SK-N-SH (cell line): Measurements from ENCODE around the gene CIDEA. TPM values are rescaled to one million over a fixed set of nuclear protein-coding genes. Genes with fewer than 3 reads are reported as not detected.

Experiments used
- CTCF ChIA-PET: fragments of 300-600, 350-600 bp; formaldehyde crosslinking; extraction: SDS; loops from one replicate; lab custom pipeline; 2021; lab: Yijun Ruan, JAX
- POLR2A ChIA-PET: fragments of 350-600 bp; sonication (Branson Sonifier 250); formaldehyde crosslinking; extraction: SDS; loops from one replicate; lab custom pipeline; 2020; ENCODE audit warnings: antibody characterized with exemption, inconsistent platforms; lab: Yijun Ruan, JAX
- DNase-seq: peaks from one replicate; pipeline ENCODE4 v3.0.0; 2012
- H2AFZ ChIP-seq: fragments of 200-600 bp; sonication (generic); 2 replicates; pipeline ENCODE4 v1.8.1; 2016; ENCODE audit warnings: antibody characterized with exemption, mild to moderate bottlenecking, low read depth
- H3F3A ChIP-seq: fragments of 200-600 bp; sonication (generic); replicated peaks from 2 replicates; pipeline ENCODE3; 2016; ENCODE audit warnings: antibody characterized with exemption, mild to moderate bottlenecking; ENCODE audit not compliant: insufficient read depth
- H3K27ac ChIP-seq, 2 experiments: fragments of 200-500 bp in 1 of 2; fragments of 200-600 bp in 1 of 2; sonication (Bioruptor generic) in 1 of 2; sonication (generic), shearing (Covaris generic) in 1 of 2; 2 replicates each; pipeline versions ENCODE4 v1.5.1 to v1.6.1; 2014 to 2016; ENCODE audit warnings: low read depth in 2 of 2, inconsistent platforms in 1 of 2, low read length in 1 of 2, mild to moderate bottlenecking in 1 of 2, mixed read lengths in 1 of 2
- H3K27me3 ChIP-seq: fragments of 200-600 bp; sonication (generic), shearing (Covaris generic); 2 replicates; pipeline ENCODE4 v1.6.1; 2016; ENCODE audit warnings: mixed run types; ENCODE audit not compliant: insufficient read depth
- H3K36me3 ChIP-seq, 2 experiments: fragments of 200-500 bp in 1 of 2; fragments of 200-600 bp in 1 of 2; sonication (Bioruptor generic) in 1 of 2; sonication (generic) in 1 of 2; replicated peaks in 1 of 2; 2 replicates each; pipeline versions ENCODE3 to v1.5.1; 2014 to 2016; ENCODE audit warnings: low read length in 1 of 2, mild to moderate bottlenecking in 1 of 2; ENCODE audit not compliant: insufficient read depth in 2 of 2, control insufficient read depth in 1 of 2
- H3K4me1 ChIP-seq, 2 experiments: fragments of 200-500 bp in 1 of 2; fragments of 200-600 bp in 1 of 2; sonication (Bioruptor generic) in 1 of 2; sonication (generic), shearing (Covaris generic) in 1 of 2; 2 replicates each; pipeline versions ENCODE4 v1.5.1 to v1.6.1; 2014 to 2016; ENCODE audit warnings: low read depth in 1 of 2, low read length in 1 of 2, mixed run types in 1 of 2; ENCODE audit not compliant: insufficient read depth in 2 of 2, control insufficient read depth in 1 of 2
- H3K4me2 ChIP-seq: fragments of 200-600 bp; sonication (generic), shearing (Covaris generic); 2 replicates; pipeline ENCODE4 v1.6.1; 2017; ENCODE audit warnings: mixed run types
- H3K4me3 ChIP-seq, 2 experiments: fragments of 200-500 bp in 1 of 2; fragments of 200-600 bp in 1 of 2; sonication (Bioruptor generic) in 1 of 2; sonication (generic), shearing (Covaris generic) in 1 of 2; 2 replicates each; pipeline versions ENCODE4 v1.5.1 to v1.8.1; 2014 to 2016; ENCODE audit warnings: low read depth in 2 of 2, inconsistent platforms in 1 of 2, low read length in 1 of 2, mild to moderate bottlenecking in 1 of 2, mixed read lengths in 1 of 2, moderate library complexity in 1 of 2
- H3K79me2 ChIP-seq: fragments of 200-600 bp; sonication (generic); 2 replicates; pipeline ENCODE4 v1.8.1; 2017; ENCODE audit warnings: mild to moderate bottlenecking; ENCODE audit not compliant: insufficient read depth
- H3K9ac ChIP-seq: fragments of 200-600 bp; sonication (generic); 2 replicates; pipeline ENCODE4 v1.6.1; 2017; ENCODE audit warnings: mixed run types
- H3K9me2 ChIP-seq: fragments of 200-600 bp; sonication (generic); 2 replicates; pipeline ENCODE4 v1.6.1; 2017; ENCODE audit warnings: mixed run types
- H3K9me3 ChIP-seq: fragments of 200-600 bp; sonication (generic); 2 replicates; pipeline ENCODE4 v1.6.1; 2017; ENCODE audit warnings: mixed run types, mild to moderate bottlenecking, moderate library complexity
- H4K20me1 ChIP-seq: fragments of 200-600 bp; sonication (generic); 2 replicates; pipeline ENCODE4 v1.6.1; 2017; ENCODE audit warnings: mild to moderate bottlenecking, mixed run types; ENCODE audit not compliant: insufficient read depth
- CHD2 ChIP-seq: fragments of 150-350 bp; IDR thresholded peaks from 2 replicates; pipeline ENCODE4 v1.6.1; 2018; ENCODE audit warnings: low read length; ENCODE audit not compliant: partially characterized antibody
- CTCF ChIP-seq: fragments of 200-600 bp; sonication (generic); IDR thresholded peaks from 2 replicates; pipeline ENCODE4 v1.6.1; 2017; ENCODE audit warnings: antibody characterized with exemption, mild to moderate bottlenecking, moderate library complexity
- EP300 ChIP-seq, 2 experiments: IDR thresholded peaks; 2 replicates each; pipeline versions ENCODE4 v1.4.0 to v1.6.1; 2012; ENCODE audit warnings: borderline replicate concordance in 1 of 2, low read depth in 1 of 2, low read length in 1 of 2
- NRF1 ChIP-seq: IDR thresholded peaks from 2 replicates; pipeline ENCODE4 v1.6.1; 2012; ENCODE audit warnings: low read depth, mild to moderate bottlenecking, low read length
- POLR2AphosphoS5 ChIP-seq: IDR thresholded peaks from 2 replicates; pipeline ENCODE4 v1.6.1; 2012; ENCODE audit warnings: low read depth, low read length
- RCOR1 ChIP-seq: fragments of 150-350 bp; IDR thresholded peaks from 2 replicates; pipeline ENCODE4 v1.6.1; 2017; ENCODE audit warnings: antibody characterized with exemption, low read length
- REST ChIP-seq: IDR thresholded peaks from 2 replicates; pipeline ENCODE4 v1.6.1; 2012; ENCODE audit warnings: mild to moderate bottlenecking, low read depth, low read length, moderate library complexity
- RFX5 ChIP-seq: IDR thresholded peaks from 2 replicates; pipeline ENCODE4 v1.6.1; 2012; ENCODE audit warnings: mild to moderate bottlenecking, improper control_type of control experiment, low read length
- SIN3A ChIP-seq: IDR thresholded peaks from 2 replicates; pipeline ENCODE4 v1.6.1; 2012; ENCODE audit warnings: low read depth, mild to moderate bottlenecking, low read length, moderate library complexity, borderline replicate concordance
- SMC3 ChIP-seq: IDR thresholded peaks from 2 replicates; pipeline ENCODE4 v1.6.1; 2012; ENCODE audit warnings: low read depth, low read length, improper control_type of control experiment
- WGBS: methylation state at CpG from one replicate; pipeline ENCODE4 v1.1.6; 2017; ENCODE audit warnings: low lambda C conversion rate; 5-methylcytosine and 5-hydroxymethylcytosine counted together
- polyA plus RNA-seq, 3 experiments: library from polyadenylated mRNA; depleted of rRNA; stranded (reverse); fragments of >200 nt; gene quantifications; 2 replicates each; pipeline ENCODE4 v1.2.3, GENCODE V29; 2012
- small RNA-seq, 7 experiments: library from RNA; depleted of rRNA; stranded (forward); fragments of <200 nt; gene quantifications; one replicate each; pipeline ENCODE3, GENCODE V24; 2012
- TF ChIP-seq, protein P1 (sequence below): IDR thresholded peaks from 2 replicates; pipeline ENCODE4 v1.4.0; 2012; ENCODE audit warnings: low read depth, borderline replicate concordance

CIDEA gene
- polyA plus RNA-seq, 1 of the 3 experiments (the other 2 are of a cell fraction) = not detected

DNA sequence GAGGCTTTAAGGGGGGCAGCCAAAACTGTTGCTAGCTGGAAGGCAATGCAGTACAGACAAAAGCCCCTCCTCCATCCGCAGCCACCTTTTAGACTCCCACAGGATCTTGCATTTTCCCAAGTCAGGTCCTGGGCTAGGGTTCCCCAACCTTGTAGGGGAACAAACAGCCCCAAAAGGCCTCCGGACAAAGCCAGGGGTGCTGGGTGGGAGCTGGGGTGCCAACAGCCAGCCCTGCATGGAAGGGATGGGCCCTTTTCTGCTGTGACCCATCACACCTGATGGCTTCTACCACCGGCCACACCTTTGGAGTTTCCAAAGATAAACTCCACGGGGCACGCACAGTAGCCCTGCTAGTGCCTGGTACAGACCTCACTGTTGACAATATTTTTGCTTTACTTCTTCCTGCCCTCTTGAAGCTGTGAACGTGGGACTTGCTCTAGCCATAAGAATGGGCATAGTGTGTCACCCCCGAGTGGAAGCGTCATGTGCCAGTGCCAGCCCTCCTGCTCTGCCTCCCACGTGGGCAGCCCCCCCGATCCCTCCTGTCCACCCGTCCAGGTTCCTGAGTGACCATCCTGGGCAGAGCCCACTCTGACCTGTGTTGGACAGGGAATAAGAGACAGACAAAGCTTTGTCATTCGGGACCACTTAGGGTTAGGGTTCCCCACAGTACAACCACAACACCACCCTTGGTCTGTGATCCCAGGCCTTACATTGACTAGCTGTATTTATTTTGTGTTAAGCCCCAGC, 72.7 kb downstream of the CIDEA start:
- TF ChIP-seq POLR2AphosphoS5 = no peak
- TF ChIP-seq REST = no peak
- TF ChIP-seq RCOR1 = no peak
- no peak for TF ChIP-seq NRF1
- no peak for TF ChIP-seq EP300 (IDR thresholded peaks at IDR 0.05; ENCODE audit: borderline replicate concordance in 1 of 2, low read depth in 1 of 2, low read length in 1 of 2)
- TF ChIP-seq RFX5 = no peak
- TF ChIP-seq CTCF = no peak
- TF ChIP-seq, protein P1, sequence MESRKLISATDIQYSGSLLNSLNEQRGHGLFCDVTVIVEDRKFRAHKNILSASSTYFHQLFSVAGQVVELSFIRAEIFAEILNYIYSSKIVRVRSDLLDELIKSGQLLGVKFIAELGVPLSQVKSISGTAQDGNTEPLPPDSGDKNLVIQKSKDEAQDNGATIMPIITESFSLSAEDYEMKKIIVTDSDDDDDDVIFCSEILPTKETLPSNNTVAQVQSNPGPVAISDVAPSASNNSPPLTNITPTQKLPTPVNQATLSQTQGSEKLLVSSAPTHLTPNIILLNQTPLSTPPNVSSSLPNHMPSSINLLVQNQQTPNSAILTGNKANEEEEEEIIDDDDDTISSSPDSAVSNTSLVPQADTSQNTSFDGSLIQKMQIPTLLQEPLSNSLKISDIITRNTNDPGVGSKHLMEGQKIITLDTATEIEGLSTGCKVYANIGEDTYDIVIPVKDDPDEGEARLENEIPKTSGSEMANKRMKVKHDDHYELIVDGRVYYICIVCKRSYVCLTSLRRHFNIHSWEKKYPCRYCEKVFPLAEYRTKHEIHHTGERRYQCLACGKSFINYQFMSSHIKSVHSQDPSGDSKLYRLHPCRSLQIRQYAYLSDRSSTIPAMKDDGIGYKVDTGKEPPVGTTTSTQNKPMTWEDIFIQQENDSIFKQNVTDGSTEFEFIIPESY = no peak
- TF ChIP-seq SMC3 = no peak
- no peak for TF ChIP-seq CHD2
- no peak for TF ChIP-seq SIN3A
- TF ChIP-seq, all 33 proteins: peak for 0
- no peaks in the 10 kb centered on the region for H3K9me3 ChIP-seq
- 93% methylated on average over 12 of the region's 12 CpGs for WGBS
- no peak overlapping the region for H3K4me2 ChIP-seq
- no peak for DNase-seq
- 0 out of 4 replicates have a peak overlapping the region, but pooled peaks of 1 of the 2 experiments have one; percentile 13 for H3K27ac ChIP-seq
- H3K4me1 ChIP-seq = peaks cover 0 to 17% of the 10 kb centered on the region in 2 experiments; a peak in 1 of 4 replicates
- no peaks in the 10 kb centered on the region for H3K27me3 ChIP-seq
- ChIA-PET CTCF (interaction anchor here (1.2 to 3.0 kb wide), 11 partner anchors 8 to 65 kb away, joined by 3 to 30 read pairs (median 11); partner anchors contain the start of gene AFG3L2), POLR2A (no interaction called here)
- H3K9me2 ChIP-seq = no peaks in the 10 kb centered on the region
- no peak overlapping the region for H3K4me3 ChIP-seq
- no peak overlapping the region for H3K9ac ChIP-seq
- no peak overlapping the region for H2AFZ ChIP-seq
- H3K36me3 ChIP-seq = peaks cover 53 to 56% of the 10 kb centered on the region in 2 experiments
- peaks cover 44% of the 10 kb centered on the region for H3K79me2 ChIP-seq
- peaks cover 54% of the 10 kb centered on the region for H4K20me1 ChIP-seq
- peaks cover 61% of the 10 kb centered on the region for H3F3A ChIP-seq

Small RNAs within 50 kb of the gene (small RNA-seq; reads per million reads assigned to genes)
- 0 reads per million in 7 experiments for gene RNU6-170P

Other genes starting within 250 kb of the CIDEA start
- gene ANKRD62, start 160.5 kb upstream of the CIDEA start, polyA plus RNA-seq (2012; rRNA removed) = not detected in 2 replicates
- gene TUBB6, start 53.9 kb downstream of the CIDEA start, polyA plus RNA-seq (2012; rRNA removed) = 285 and 387 TPM in 2 replicates
- 26.0 and 32.6 TPM in 2 replicates for gene AFG3L2, start 122.9 kb downstream of the CIDEA start, polyA plus RNA-seq (2012; rRNA removed)
- gene PRELID3A, start 153.6 kb downstream of the CIDEA start, polyA plus RNA-seq (2012; rRNA removed) = 15.3 and 19.7 TPM in 2 replicates